HK-2 (cell line): ENCODE results near the gene PLA2G12A.

Experiments
- DNase-seq: peaks from one replicate; pipeline ENCODE4 v3.0.0-alpha.2; 2018; ENCODE audit not compliant: unreplicated experiment

The PLA2G12A gene

GRCh38 chr4:109729718-109730618, at the start of gene PLA2G12A:
TSS of gene PLA2G12A (minus strand) at chr4:109730070. CDS start at chr4:109729809, 261 bp downstream.
- peak; percentile 83 for DNase-seq

- DNase-seq: no peak
Observed at GRCh38 chr4:109764789-109765402, 35.0 kb upstream of the PLA2G12A start.

GRCh38 chr4:109764376-109764775, 34.5 kb upstream of the PLA2G12A start:
- no peak for DNase-seq

- no peak for DNase-seq
Observed at GRCh38 chr4:109760682-109761081, 30.8 kb upstream of the PLA2G12A start.

GRCh38 chr4:109755656-109756055, 25.8 kb upstream of the PLA2G12A start:
- DNase-seq: no peak

GRCh38 chr4:109754093-109754857, 24.4 kb upstream of the PLA2G12A start:
- DNase-seq: no peak

- no peak for DNase-seq
Observed at GRCh38 chr4:109752525-109752924, 22.7 kb upstream of the PLA2G12A start.

- no peak for DNase-seq
Observed at GRCh38 chr4:109751852-109752251, 22.0 kb upstream of the PLA2G12A start.

GRCh38 chr4:109750652-109751244, 20.9 kb upstream of the PLA2G12A start:
- DNase-seq: no peak

GRCh38 chr4:109749388-109750082, 19.7 kb upstream of the PLA2G12A start:
- DNase-seq: no peak

GRCh38 chr4:109748114-109748513, 18.2 kb upstream of the PLA2G12A start:
- DNase-seq: no peak

GRCh38 chr4:109746728-109747127, 16.9 kb upstream of the PLA2G12A start:
- no peak for DNase-seq

GRCh38 chr4:109745830-109746229, 16.0 kb upstream of the PLA2G12A start:
- DNase-seq: no peak

- DNase-seq: no peak
Observed at GRCh38 chr4:109739547-109739946, 9.7 kb upstream of the PLA2G12A start.

GRCh38 chr4:109738104-109738872, 8.4 kb upstream of the PLA2G12A start:
- no peak for DNase-seq

GRCh38 chr4:109735566-109736365, 5.9 kb upstream of the PLA2G12A start:
- no peak for DNase-seq

GRCh38 chr4:109733728-109734127, 3.9 kb upstream of the PLA2G12A start:
- no peak for DNase-seq

GRCh38 chr4:109730619-109731545, 1.0 kb upstream of the PLA2G12A start:
- no peak for DNase-seq
